IPS-NIHi7 (cell line): ENCODE measurements around the gene IRX6.

Source experiments
- DNase-seq: peaks from one replicate; pipeline ENCODE4 v3.0.0; 2012; ENCODE audit warnings: mixed read lengths; ENCODE audit errors: extremely low spot score

IRX6 gene

GRCh38 chr16:55323637-55324271 lies at the start of gene IRX6:
Gene IRX6, plus strand, starts transcription at chr16:55324203. Its CDS starts 889 bp downstream, at chr16:55325092.
- DNase-seq: peak; percentile 86

GRCh38 chr16:55274391-55274790 lies 49.6 kb upstream of the IRX6 start:
- DNase-seq: no peak

- DNase-seq: no peak
These were observed 48.8 kb upstream of the IRX6 start for GRCh38 chr16:55275167-55275566.

GRCh38 chr16:55275869-55276268 lies 48.1 kb upstream of the IRX6 start:
- DNase-seq: no peak

GRCh38 chr16:55277536-55277935 lies 46.5 kb upstream of the IRX6 start:
- DNase-seq: no peak

GRCh38 chr16:55279598-55279997 lies 44.4 kb upstream of the IRX6 start:
- DNase-seq: no peak

- no peak for DNase-seq
These were observed 43.4 kb upstream of the IRX6 start for GRCh38 chr16:55280587-55280986.

- no peak for DNase-seq
These were observed 41.6 kb upstream of the IRX6 start for GRCh38 chr16:55282441-55282840.

GRCh38 chr16:55283812-55284717 lies 39.9 kb upstream of the IRX6 start:
- no peak for DNase-seq

GRCh38 chr16:55284718-55285099 lies 39.3 kb upstream of the IRX6 start:
- DNase-seq: no peak

- no peak for DNase-seq
These were observed 38.4 kb upstream of the IRX6 start for GRCh38 chr16:55285586-55285985.

GRCh38 chr16:55289353-55289752 lies 34.6 kb upstream of the IRX6 start:
- no peak for DNase-seq

GRCh38 chr16:55291847-55292246 lies 32.2 kb upstream of the IRX6 start:
- DNase-seq: no peak

GRCh38 chr16:55292491-55292890 lies 31.5 kb upstream of the IRX6 start:
- peak; percentile 36 for DNase-seq

GRCh38 chr16:55294129-55294528 lies 29.9 kb upstream of the IRX6 start:
- DNase-seq: peak; percentile 19

GRCh38 chr16:55294931-55295342 lies 29.1 kb upstream of the IRX6 start:
- DNase-seq: peak; percentile 13

- peak; percentile 17 for DNase-seq
These were observed 26.7 kb upstream of the IRX6 start for GRCh38 chr16:55297062-55297909.

GRCh38 chr16:55297910-55298479 lies 26.0 kb upstream of the IRX6 start:
- no peak for DNase-seq

GRCh38 chr16:55301385-55302008 lies 22.5 kb upstream of the IRX6 start:
- no peak for DNase-seq

GRCh38 chr16:55302635-55303034 lies 21.4 kb upstream of the IRX6 start:
- DNase-seq: peak; percentile 47

- DNase-seq: no peak
These were observed 15.0 kb upstream of the IRX6 start for GRCh38 chr16:55308973-55309372.
